Measurements from ENCODE around the gene ZMAT3. TPM values are rescaled to one million over a fixed set of nuclear protein-coding genes. Genes with fewer than 3 reads are reported as not detected.

ZMAT3 gene
- total and polyA plus RNA-seq, 2 of the 8 experiments (the other 6 are each of a cell fraction or from before 2014, with no cell fraction given) = 5.0 to 9.2 TPM

GRCh38 chr3:179082416-179082815, 10.8 kb upstream of the ZMAT3 start:
- no peak for FAIRE-seq
- H2BK12ac ChIP-seq (ENCODE audit: low read depth, low read length) = no peak overlapping the region
- no peak overlapping the region for H2BK20ac ChIP-seq (ENCODE audit: low read length)
- H2AK5ac ChIP-seq (ENCODE audit: low read depth, low read length) = no peak overlapping the region
- no peaks in the 10 kb centered on the region for H3K23me2 ChIP-seq (ENCODE audit: low read depth, low read length)
- no peak overlapping the region for H2BK120ac ChIP-seq (replicated peaks; ENCODE audit: low read depth, low read length)
- no peaks in the 10 kb centered on the region for H4K20me1 ChIP-seq (replicated peaks in 1 of 2; ENCODE audit: control insufficient read depth in 1 of 2, insufficient read depth in 2 of 2, low read length in 2 of 2)
- no peaks in the 10 kb centered on the region for H3K79me1 ChIP-seq (ENCODE audit: low read depth, low read length)
- H3K36me3 ChIP-seq (ENCODE audit: control insufficient read depth in 2 of 4, insufficient read depth in 4 of 4, low read length in 3 of 4) = no peaks in the 10 kb centered on the region
- H2AFZ ChIP-seq (ENCODE audit: low read length) = no peak overlapping the region
- H3K79me2 ChIP-seq (ENCODE audit: control insufficient read depth in 1 of 2, insufficient read depth in 2 of 2, low read length in 2 of 2) = no peaks in the 10 kb centered on the region
- no peak overlapping the region for H3K27ac ChIP-seq (ENCODE audit: low read depth, low read length)
- no peak overlapping the region for H3K23ac ChIP-seq (ENCODE audit: insufficient read length)
- H3K18ac ChIP-seq (ENCODE audit: extremely low read depth, low read length) = no peak overlapping the region
- no peak overlapping the region for H4K91ac ChIP-seq (replicated peaks; ENCODE audit: insufficient read length, low read length)
- H3K14ac ChIP-seq (ENCODE audit: insufficient read length) = no peak overlapping the region
- H3K56ac ChIP-seq (replicated peaks; ENCODE audit: insufficient read length, low read depth, low read length) = no peak overlapping the region
- H3K9me3 ChIP-seq (ENCODE audit: insufficient read depth in 2 of 2, low read depth in 1 of 2, low read length in 1 of 2) = no peaks in the 10 kb centered on the region
- 85% methylated on average over 3 of the region's 3 CpGs; no CpG with 5 or more reads in 1 of the 2 experiments for WGBS, 2 experiments (ENCODE audit: extremely low coverage in 1 of 2, insufficient coverage in 1 of 2, insufficient read length in 1 of 2, insufficient replicate concordance in 2 of 2, low coverage in 1 of 2, low lambda C conversion rate in 2 of 2, missing lambda C conversion rate in 1 of 2)
- ChIA-PET POLR2A (ENCODE audit: partially characterized antibody) (interaction anchor here (1.8 kb wide), 1 partner anchor 18 kb away, joined by 3 read pairs; no protein-coding TSS in a partner anchor), CTCF (ENCODE audit: partially characterized antibody) (interaction anchor here (1.2 to 5.0 kb wide), 6 partner anchors 12 to 241 kb away, joined by 3 to 35 read pairs (median 5); partner anchors contain the start of gene ZMAT3)
- no peak overlapping the region for H2BK5ac ChIP-seq (ENCODE audit: low read depth, low read length)
- H3K4me2 ChIP-seq (ENCODE audit: insufficient read depth in 1 of 2, low read depth in 2 of 2, low read length in 2 of 2) = no peak overlapping the region
- no peak overlapping the region for H3K9ac ChIP-seq (replicated peaks in 1 of 4; ENCODE audit: extremely low read depth in 1 of 4, low read depth in 3 of 4, low read length in 3 of 4)
- no peak overlapping the region for H4K8ac ChIP-seq (ENCODE audit: extremely low read depth, insufficient read depth, low read length)
- H2BK15ac ChIP-seq (ENCODE audit: low read length) = no peak overlapping the region
- H3K27me3 ChIP-seq (replicated peaks in 1 of 4; ENCODE audit: control insufficient read depth in 3 of 4, extremely low read depth in 1 of 4, insufficient read depth in 3 of 4, low read length in 3 of 4) = no peaks in the 10 kb centered on the region
- peaks cover 1 to 9% (median 3%) of the 10 kb centered on the region in 4 experiments; a peak in 3 of 7 replicates for H3K4me1 ChIP-seq (replicated peaks in 1 of 4; ENCODE audit: control insufficient read depth in 3 of 4, insufficient read depth in 4 of 4, low read length in 3 of 4)
- DNase-seq (ENCODE audit: low read depth in 1 of 2, low spot score in 2 of 2) = no peak
- H3K4ac ChIP-seq (replicated peaks; ENCODE audit: insufficient read length, low read depth, low read length) = no peak overlapping the region
- no peak overlapping the region for H3K4me3 ChIP-seq (ENCODE audit: extremely low read depth in 1 of 4, insufficient read depth in 2 of 4, low read depth in 3 of 4, low read length in 4 of 4)
- H4K5ac ChIP-seq (ENCODE audit: insufficient read length, low read depth, low read length) = no peak overlapping the region
- TF ChIP-seq CBX5 (IDR thresholded peaks at IDR 0.05; ENCODE audit: low read depth, low read length) (no peak), HDAC6 (IDR thresholded peaks at IDR 0.05; ENCODE audit: low read depth, low read length) (no peak), ASH2L (IDR thresholded peaks at IDR 0.05; ENCODE audit: low read length) (no peak), POLR2AphosphoS5 (IDR thresholded peaks at IDR 0.05; ENCODE audit: low read depth, low read length) (no peak), KDM1A (IDR thresholded peaks at IDR 0.05; ENCODE audit: borderline replicate concordance, low read length) (no peak), JUN (IDR thresholded peaks at IDR 0.05; ENCODE audit: low read depth, low read length) (no peak), HDAC2 (IDR thresholded peaks at IDR 0.05; ENCODE audit: borderline replicate concordance in 1 of 2, low read depth in 2 of 2, low read length in 2 of 2) (no peak), CTCF (IDR thresholded peaks at IDR 0.05; ENCODE audit: control extremely low read depth in 1 of 3, insufficient read depth in 1 of 3, low read depth in 1 of 3, low read length in 3 of 3) (no peak), SUZ12 (IDR thresholded peaks at IDR 0.05; ENCODE audit: low read length) (no peak), TBP (IDR thresholded peaks at IDR 0.05; ENCODE audit: low read depth, low read length) (no peak), CHD2 (IDR thresholded peaks at IDR 0.05; ENCODE audit: low read length) (no peak), NANOG (IDR thresholded peaks at IDR 0.05; ENCODE audit: insufficient read depth, low read depth, low read length, poor library complexity, severe bottlenecking) (no peak)
